Measurements from ENCODE around the gene BRD3OS.
"Not testable (repeated sequence)": the region's sequence is repeated elsewhere in the genome, so short reads cannot be mapped to it uniquely, and the experiment has no call there.

BRD3OS gene

DNA sequence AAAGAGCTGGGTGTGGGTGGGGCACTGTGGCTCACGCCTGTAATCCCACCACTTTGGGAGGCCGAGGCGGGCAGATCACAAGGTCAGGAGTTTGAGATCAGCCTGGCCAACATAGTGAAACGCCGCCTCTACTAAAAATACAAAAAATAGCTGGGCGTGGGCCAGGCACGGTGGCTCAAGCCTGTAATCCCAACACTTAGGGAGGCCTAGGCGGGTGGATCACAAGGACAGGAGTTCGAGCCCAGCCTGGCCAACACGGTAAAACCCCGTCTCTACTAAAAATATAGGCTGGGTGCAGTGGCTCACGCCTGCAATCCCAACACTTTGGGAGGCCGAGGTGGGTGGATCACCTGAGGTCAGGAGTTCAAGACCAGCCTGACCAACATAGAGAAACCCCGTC, 36.5 kb upstream of the BRD3OS start:
- not testable (repeated sequence) for DNase-seq (ENCODE audit: low spot score)

DNA sequence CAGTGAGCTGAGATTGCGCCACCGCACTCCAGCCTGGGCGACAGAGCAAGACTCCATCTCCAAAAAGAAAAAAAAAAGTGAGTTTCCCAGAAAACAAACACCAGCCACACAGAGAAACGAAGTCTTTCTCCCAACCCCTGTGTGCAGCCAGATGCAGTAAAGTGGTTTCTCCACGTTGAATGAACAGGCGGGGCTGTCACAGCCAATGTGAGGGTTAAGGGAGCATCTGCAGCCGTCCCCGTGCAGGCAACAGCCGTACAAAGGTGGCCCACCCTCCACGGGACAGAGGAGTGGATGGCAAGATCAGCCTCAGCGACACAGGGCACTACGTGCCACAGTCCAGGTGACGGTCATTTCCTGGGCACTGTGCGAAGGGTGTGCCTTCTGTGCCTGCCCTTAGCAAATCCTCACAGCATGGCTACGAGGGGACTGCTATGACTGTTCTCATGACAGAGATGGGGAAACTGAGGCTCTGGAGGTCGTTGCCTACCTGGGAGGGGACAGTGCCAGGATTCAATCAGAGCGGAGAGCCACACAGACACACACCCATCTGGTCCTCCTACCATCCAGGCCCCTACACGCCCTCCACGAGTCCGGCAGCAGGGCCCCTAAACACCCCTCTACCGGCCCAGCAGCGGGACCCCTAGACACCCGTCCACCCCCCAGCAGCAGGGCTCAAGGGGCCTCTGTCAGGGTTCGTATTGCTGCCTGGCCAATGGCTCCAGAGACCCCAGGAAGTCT, 35.5 kb upstream of the BRD3OS start:
- no peak for DNase-seq (ENCODE audit: low spot score)

- DNase-seq (ENCODE audit: low spot score), result no peak
These were observed 34.7 kb upstream of the BRD3OS start for GRCh38 chr9:133990366-133991213.

GRCh38 chr9:133991214-133991921, 33.9 kb upstream of the BRD3OS start:
- DNase-seq (ENCODE audit: low spot score), result peak; percentile 63

- DNase-seq (ENCODE audit: low spot score), result peak; percentile 87
These were observed 33.1 kb upstream of the BRD3OS start, which contains the start of gene VAV2 for GRCh38 chr9:133991964-133992779. Gene VAV2 (minus strand): TSS chr9:133992324. CDS start chr9:133992278, 46 bp downstream.

DNA sequence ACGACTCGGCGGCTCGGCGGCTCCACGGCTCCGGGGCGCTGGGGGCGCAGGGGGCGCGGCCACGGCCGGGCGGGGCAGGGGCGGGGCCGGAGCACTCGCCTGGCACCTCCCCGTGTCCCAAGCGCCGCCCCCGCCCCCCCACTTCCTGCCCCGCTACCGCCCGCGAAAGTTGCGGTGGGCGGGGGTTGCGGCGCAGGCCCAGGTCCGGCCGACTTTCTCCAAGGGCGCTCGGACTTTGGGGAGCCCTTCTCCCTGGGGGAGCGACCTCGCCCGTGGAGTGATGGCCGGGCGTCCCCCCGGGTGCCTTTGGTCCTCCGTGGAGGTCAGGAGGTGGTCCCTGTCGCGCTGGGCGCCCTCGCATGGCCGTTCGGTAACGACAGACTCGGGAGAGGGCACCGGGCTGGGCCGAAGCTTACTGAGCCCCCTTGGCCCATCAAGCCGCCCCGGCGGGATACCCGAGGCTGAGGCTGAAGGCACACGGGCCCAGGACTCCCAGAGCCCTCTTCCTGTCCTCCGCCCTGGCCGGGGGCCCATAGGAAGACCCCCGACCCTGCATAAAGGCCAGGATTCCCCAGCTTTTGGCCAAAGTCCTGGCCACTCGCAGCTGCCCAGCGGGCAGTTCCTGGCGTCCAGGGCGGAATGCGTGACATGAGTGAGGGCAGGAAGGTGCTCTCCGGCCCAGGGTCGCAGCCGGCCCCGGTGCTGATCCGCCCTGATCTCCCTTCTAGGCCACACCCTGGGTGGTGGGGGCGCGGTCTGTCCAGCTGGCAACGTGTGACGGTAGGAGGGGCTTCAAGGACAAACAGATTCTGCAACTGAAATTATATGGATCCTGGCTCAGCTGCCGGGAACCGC, 32.3 kb upstream of the BRD3OS start:
- DNase-seq (ENCODE audit: low spot score), result peak; percentile 93

- DNase-seq (ENCODE audit: low spot score), result no peak
These were observed 31.5 kb upstream of the BRD3OS start for GRCh38 chr9:133993635-133994253.

DNA sequence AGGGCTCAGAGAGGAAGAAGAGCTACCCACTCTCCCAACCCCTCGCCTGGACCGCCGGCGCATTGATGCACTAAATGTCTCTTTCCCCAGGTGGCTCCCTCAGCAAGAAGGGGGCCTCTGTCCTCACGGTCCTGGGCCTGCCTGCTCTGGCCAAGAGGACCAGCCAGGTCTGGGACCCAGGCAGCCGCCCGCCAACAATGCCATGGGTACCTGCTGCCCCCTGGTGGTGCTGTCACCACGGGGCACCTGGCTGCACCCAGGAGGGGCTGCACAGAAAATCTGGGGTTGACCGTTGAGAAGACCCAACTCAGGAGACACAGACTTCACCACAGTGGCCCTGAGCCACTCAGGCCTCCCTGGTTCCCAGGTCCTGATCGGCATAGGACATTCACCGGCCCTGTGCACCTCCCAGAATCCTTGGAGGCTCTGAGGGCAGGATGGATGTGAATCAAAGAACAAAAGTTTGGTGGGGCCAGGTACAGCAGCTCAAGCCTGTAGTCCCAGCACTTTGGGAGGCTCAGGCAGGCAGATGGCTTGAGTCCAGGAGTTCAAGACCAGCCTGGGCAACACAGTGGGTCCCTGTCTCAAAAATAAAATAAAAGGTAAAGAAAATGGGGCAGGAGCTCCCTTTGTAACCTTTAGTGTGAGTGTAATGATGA, 30.8 kb upstream of the BRD3OS start:
- peak; percentile 88 for DNase-seq (ENCODE audit: low spot score)

DNA sequence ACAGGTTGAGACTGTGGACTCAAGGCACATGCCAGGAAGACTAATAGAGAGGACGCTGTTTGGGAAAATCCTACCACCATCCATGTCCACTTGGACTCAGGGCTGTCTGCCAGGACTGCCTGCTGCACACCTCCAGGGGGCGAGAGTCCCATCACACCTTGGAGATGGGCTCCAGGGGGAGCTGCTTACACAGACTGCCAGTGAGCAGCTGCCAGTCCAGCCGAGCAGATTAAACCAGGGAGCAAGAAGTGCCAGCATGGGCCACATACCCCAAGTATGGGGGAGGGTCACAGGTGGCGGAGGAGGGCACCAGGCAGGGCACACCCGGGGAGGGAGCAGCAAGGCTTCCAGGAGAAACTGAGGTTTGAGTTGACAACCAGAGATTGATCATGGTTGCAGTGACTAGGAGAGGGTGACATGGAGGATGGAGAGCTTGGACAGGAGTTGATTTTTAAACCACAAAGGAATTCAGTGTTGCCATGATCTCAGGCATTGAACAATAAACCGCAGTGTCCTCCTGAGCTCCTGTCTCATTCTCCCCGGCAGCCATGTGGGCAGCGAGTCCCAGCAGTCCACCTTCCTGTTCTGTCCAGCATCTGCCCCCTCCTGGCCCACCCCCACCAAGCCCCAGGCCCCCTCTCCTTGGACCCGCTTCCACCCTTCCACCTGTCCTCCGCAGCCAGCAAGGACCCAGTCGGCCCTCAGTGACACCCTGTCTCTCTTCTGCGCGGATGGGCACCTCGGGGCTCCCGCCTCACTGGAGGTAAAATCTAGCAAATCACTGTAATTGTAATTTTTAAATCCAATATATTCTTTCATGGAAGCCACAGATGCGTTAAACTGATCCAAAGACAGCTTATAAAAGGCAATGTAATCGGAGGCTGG, 30.0 kb upstream of the BRD3OS start:
- peak; percentile 70 for DNase-seq (ENCODE audit: low spot score)

- DNase-seq (ENCODE audit: low spot score), result peak; percentile 10
These were observed 28.5 kb upstream of the BRD3OS start for GRCh38 chr9:133996531-133997520.

DNA sequence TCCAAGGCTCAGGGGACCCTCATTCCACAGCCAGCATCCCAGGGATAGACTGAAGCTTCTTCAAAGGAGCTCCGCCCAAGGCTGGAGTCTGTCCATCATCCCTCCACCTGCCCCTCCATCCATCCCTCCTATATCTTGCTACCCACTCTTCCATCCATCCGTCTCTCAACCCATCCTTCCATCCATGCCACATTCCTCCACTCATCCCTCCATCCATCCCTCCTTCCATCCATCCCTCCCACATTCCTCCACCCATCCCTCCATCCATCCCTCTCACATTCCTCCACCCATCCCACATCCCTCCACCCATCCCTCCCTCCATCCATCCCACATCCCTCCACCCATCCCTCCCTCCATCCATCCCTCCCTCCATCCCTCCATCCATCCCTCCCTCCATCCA, 27.7 kb upstream of the BRD3OS start:
- DNase-seq (ENCODE audit: low spot score), result peak; percentile 10

DNA sequence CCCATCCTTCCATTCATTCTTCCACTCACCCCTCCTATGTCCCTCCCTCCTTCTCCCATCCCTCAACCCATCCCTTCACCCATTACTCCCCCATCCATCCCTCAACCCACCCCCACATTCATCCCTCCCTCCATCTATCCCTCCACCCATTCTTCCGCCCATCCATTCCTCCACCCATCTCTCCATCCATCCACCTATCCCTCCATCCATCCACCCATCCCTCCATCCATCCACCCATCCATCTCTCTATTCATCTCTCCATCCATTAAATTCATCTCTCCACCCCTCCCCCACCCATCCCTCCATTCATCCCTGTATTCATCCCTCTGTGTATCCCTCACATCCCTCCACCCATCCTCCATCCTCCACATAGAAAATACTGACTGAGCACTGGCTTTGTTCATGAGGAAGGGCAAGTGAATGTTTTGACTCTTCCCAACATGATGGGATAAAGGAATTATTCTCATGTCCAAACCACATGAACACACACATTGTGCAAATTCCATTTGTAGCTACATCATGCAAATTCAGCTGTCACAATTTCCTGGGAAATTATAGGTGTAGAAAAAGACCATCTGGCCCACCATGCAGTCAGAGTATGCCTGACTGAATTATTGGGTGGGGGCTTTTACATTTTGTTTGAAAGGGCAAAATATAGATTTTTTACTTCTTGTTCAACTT, 26.2 kb upstream of the BRD3OS start:
- no peak for DNase-seq (ENCODE audit: low spot score)

- peak; percentile 14 for DNase-seq (ENCODE audit: low spot score)
These were observed 25.4 kb upstream of the BRD3OS start for GRCh38 chr9:133999851-134000265.

DNA sequence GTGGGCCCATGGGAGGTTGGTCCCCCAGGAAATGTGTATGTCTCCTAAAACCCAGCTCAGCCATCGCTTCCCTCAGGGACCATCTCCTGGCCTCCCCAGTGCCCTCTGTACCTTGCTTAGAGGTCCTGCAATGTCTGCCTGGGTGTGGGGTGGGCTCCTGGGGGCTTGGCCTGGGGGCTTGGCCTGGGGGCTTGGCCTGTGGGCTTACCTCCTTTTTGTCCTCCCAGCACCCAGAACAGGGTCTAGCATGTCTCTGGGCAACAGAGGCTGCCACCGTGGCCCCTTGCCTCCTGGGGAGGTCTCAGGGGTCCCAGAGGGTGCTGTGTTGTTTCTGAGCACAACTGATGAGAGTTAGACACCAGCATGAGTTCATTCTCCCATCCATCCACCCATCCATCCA, 22.5 kb upstream of the BRD3OS start:
- no peak for DNase-seq (ENCODE audit: low spot score)

DNA sequence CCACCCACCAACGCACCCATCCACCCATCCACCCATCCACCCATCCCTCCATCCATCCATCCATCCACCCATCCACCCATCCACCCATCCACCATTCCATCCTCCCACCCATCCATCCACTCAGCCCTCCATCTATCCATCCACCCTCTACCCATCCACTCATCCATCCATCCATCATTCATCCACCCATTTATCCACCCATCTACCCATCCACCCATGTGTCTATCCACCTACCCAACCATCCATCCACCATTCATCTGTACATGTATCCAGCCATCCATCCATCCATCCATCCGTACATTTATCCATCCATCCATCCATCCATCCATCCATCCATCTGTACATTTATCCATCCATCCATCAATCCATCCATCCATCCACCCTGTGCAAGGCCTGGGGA, 22.0 kb upstream of the BRD3OS start:
- DNase-seq (ENCODE audit: low spot score), result no peak

DNA sequence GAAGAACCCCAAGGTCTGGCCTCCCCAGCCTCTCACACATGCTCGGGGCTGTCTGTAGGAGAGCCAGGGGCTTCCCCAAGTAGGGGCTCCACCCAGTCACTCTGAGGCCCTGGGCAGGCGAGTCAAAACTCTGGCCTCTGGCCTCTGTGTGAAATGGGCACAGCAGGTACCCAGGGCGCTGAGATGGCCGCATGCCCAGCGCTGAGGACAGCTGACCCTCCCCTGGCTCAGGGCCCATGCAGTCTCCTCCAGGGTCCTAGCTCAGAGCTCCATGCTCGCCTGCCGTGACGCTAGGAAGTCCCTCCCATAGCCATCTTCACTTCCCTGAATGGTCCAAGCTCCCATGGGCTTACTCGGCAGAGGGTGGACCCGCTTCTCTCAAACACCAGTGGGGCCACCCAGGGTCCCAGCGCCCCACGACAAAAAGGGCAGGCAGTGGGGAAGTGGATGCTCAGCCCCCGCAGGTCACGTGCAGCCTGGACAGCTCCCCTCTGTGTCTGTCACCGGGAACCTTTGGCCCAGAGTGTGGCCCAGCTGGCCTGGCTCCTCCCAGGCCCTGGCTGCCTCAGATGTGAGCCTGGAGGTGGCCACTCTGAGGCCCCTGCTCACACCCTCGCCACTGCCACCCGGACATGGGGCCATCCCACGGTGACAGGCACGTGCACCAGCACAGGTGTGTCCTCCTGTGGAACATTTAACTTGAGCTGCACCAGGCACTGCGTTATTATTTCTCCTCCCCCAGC, 21.0 kb upstream of the BRD3OS start:
- no peak for DNase-seq (ENCODE audit: low spot score)
